ENCODE results near the gene ELP2.
A peak's percentile ranks its signal among the peaks of the same experiment; 100 is the strongest.
"Not testable (repeated sequence)": the region's sequence is repeated elsewhere in the genome, so short reads cannot be mapped to it uniquely, and the experiment has no call there.

The ELP2 gene

DNA sequence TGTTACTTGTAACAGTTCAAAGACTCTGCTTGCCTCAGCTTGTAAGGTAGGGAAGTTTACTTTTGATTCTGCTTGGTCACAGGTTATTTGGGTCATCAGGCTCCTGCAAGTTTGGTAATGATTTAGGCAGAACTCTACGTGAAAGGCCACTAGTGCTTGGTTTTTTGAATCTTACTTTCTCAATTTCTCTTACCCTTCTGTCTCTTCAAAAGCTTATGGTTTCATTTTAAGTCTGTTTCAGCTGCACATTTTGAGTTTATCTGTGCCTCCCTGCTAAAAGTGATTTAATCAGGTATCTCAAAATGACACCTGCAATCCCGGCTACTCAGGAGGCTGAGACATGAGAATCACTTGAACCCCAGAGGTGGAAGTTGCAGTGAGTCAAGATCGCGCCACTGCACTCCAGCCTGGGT, 31.3 kb downstream of the ELP2 start:
- no peak for DNase-seq

- no peak for DNase-seq
Measured at GRCh38 chr18:36162981-36163380, 33.3 kb downstream of the ELP2 start.

- DNase-seq = no peak
Measured at GRCh38 chr18:36167692-36168218, 38.1 kb downstream of the ELP2 start.

GRCh38 chr18:36168296-36168695, 38.6 kb downstream of the ELP2 start:
- not testable (repeated sequence) for DNase-seq

GRCh38 chr18:36169938-36170337, 40.2 kb downstream of the ELP2 start:
- DNase-seq = no peak

DNA sequence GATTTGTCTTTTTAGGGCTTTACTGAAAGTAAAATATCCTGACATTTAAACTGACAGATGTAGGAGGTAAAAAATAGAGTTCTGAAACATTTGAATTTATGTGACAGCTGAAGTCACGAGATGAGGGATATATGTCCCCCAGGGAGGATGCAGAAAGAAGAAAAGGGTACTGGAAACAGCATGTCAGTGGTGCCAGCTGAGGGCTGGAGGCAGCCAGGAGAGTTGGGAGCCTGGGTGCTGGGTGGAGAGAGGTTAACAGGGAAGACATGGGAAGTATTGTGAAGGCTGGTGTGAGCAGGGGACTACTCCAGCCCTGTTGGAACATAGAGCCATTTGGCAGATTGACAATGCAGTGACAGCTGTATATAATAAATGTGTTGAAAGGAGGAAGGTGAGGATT, 45.8 kb downstream of the ELP2 start:
- no peak for DNase-seq

GRCh38 chr18:36176177-36176584, 46.5 kb downstream of the ELP2 start:
- DNase-seq = peak in 1 of 5 donors; percentile 20

- DNase-seq = peak in 1 of 5 donors; percentile 13
Measured at GRCh38 chr18:36176711-36177110, 47.0 kb downstream of the ELP2 start.

GRCh38 chr18:36177913-36178312, 48.2 kb downstream of the ELP2 start:
- no peak for DNase-seq

- no peak for DNase-seq
Measured at GRCh38 chr18:36179562-36180355, 50.1 kb downstream of the ELP2 start.

GRCh38 chr18:36181441-36181840, 51.7 kb downstream of the ELP2 start:
- no peak for DNase-seq

DNA sequence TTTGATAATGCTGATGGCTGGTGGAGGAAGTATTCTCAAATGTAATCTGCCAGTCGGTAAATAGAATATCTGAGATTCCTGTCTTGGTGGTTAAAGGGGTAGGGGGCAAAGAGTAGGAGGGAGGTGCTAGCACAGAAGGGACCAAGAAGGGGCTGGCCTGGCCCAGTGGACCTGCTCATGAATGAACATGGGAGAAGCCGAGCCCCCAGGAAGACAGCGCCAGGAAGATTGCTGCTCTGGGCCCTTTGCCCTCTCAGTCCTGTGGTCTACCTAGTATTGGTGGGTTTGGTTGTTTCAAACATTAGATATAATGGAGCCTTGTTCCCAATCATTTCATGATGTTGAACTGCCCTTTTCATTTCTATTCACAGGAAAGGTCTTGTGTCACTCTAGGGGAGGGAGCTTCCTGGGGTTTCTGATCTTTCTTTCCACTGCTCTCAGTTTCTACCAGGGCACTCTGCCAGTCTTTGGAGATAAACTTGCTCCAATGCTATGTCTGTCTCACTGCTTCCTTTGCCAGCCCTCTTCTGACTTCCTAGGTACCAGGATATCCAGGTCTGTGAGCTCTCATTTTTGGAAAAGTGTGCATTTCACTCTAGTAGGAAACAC, 52.3 kb downstream of the ELP2 start:
- DNase-seq = no peak

DNA sequence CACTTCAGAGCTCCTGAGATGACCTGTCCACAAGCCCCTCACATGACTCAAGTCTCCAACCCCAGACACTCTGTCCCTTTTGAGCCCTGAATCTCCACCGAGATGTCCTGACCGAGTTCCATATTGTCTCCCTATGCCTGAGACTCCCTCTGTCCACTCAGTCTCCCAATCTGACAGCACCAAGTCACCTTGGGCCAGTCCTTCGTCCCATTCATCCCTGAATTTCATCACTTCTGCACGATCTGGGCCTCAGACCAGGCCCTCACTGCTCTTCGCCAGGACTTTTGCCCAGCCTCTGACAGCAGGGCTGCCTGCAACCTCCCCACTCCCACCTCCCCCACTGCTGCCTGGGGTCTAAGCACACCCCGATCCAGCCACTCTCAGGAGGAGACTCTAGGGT, 53.3 kb downstream of the ELP2 start:
- DNase-seq = no peak

- DNase-seq = no peak
Measured at GRCh38 chr18:36183987-36184386, 54.3 kb downstream of the ELP2 start.

GRCh38 chr18:36185157-36185556, 55.5 kb downstream of the ELP2 start:
- no peak for DNase-seq

GRCh38 chr18:36185901-36186460, 56.3 kb downstream of the ELP2 start:
- no peak for DNase-seq

DNA sequence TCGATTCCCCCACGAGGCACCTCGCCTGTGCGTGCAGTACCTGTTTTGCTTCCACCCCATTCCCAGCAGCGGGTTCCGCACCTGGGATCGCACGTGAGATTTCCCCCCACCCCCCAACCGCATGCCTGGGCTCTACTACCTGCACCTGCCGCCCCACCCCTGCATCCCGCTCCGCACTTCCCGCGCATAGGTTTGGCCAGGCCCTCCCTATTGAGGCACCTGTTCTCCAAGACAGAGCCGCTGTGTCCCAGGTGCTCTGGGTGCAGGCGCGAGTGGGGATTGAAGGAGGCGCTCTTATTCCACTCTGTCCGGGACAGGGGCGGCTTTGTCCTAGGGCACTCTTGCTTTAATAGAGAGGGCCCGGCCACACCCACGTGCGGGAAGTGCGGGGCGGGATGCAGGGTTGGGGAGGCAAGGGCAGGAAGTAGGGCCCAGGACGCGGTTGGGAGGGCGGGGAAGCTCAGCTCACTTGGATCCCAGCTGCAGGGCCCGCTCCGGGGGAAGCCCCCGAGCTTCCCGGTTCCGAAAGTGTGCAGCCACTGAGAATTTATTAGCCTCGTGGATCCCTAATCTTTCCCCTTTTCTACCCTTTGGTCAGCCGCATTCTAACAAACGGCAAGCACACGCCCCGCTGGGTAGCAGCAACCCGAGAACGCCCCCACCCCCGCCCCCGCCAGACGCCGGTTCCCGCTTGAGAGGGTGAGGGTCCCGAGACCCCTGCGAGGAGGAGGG, 56.9 kb downstream of the ELP2 start:
- DNase-seq = peak in 2 of 5 donors; percentile 3 to 5

GRCh38 chr18:36187193-36187825, 57.6 kb downstream of the ELP2 start, which contains the start of gene MOCOS:
TSS of gene MOCOS (plus strand) at chr18:36187497. CDS start at chr18:36187540, 43 bp downstream.
- peak in 4 of 5 donors; percentile 17 to 35 (median 32) for DNase-seq

GRCh38 chr18:36187826-36188721, 58.4 kb downstream of the ELP2 start:
- no peak for DNase-seq

- DNase-seq = no peak
Measured at GRCh38 chr18:36188916-36189315, 59.2 kb downstream of the ELP2 start.

GRCh38 chr18:36189486-36189885, 59.8 kb downstream of the ELP2 start:
- no peak for DNase-seq

All from T-helper 1 cell (primary cell).